ENCODE results near the gene KIFC3.

GRCh38 chr16:57711346-57711745 is 90.9 kb downstream of the KIFC3 start:
- TF ChIP-seq CTCF (IDR thresholded peaks at IDR 0.05; ENCODE audit: low read depth, low read length) (no peak), EZH2phosphoT487 (IDR thresholded peaks at IDR 0.05; ENCODE audit: low read depth) (no peak)

Data from OCI-LY3 (cell line).